Gastrocnemius medialis (tissue), 4 donors: Measurements from ENCODE around the gene FOXB1. TPM values are rescaled to one million over a fixed set of nuclear protein-coding genes. Genes with fewer than 3 reads are reported as not detected.

Source experiments
- ATAC-seq, 2 donors: fragments of 150-250 bp; one replicate each; pipeline ENCODE4 v1.9.1; 2016
- DNase-seq, 2 donors: peaks; one replicate each; pipeline ENCODE4 v3.0.0-alpha.2; 2019
- H3K27ac ChIP-seq, 4 donors: fragments of 200-600 bp; sonication (generic); 1 replicate in 1 of 4; 2 replicates in 3 of 4; pipeline ENCODE4 v1.5.1; 2016 to 2018; ENCODE audit warnings: mild to moderate bottlenecking in 2 of 4, moderate library complexity in 1 of 4
- H3K27me3 ChIP-seq, 3 donors: fragments of 200-600 bp; sonication (generic) in 2 of 3; 1 replicate in 1 of 3; 2 replicates in 2 of 3; pipeline versions ENCODE4 v1.5.1 to v1.6.0; 2016 to 2019; ENCODE audit warnings: mild to moderate bottlenecking in 1 of 3, moderate library complexity in 1 of 3
- H3K36me3 ChIP-seq, 2 donors: fragments of 200-600 bp; sonication (generic) in 1 of 2; one replicate each; pipeline ENCODE4 v1.5.1; 2017 to 2018
- H3K4me1 ChIP-seq, 2 donors: fragments of 200-600 bp; sonication (generic) in 1 of 2; one replicate each; pipeline ENCODE4 v1.5.1; 2016 to 2017; ENCODE audit warnings: mild to moderate bottlenecking in 2 of 2
- H3K4me3 ChIP-seq, 4 donors: fragments of 200-600 bp; sonication (generic) in 3 of 4; 1 replicate in 1 of 4; 2 replicates in 3 of 4; pipeline ENCODE4 v1.5.1; 2016 to 2019; ENCODE audit warnings: mild to moderate bottlenecking in 2 of 4
- H3K9me3 ChIP-seq, 3 donors: fragments of 200-600 bp; sonication (generic) in 2 of 3; 1 replicate in 1 of 3; 2 replicates in 2 of 3; pipeline ENCODE4 v1.5.1; 2016 to 2019
- CTCF ChIP-seq, 5 experiments: fragments of 450-650 bp in 3 of 5; fragments of 200-600 bp in 2 of 5; sonication (generic) in 2 of 5; IDR thresholded peaks in 4 of 5; conservative IDR thresholded peaks in 1 of 5; 1 replicate in 4 of 5; 2 replicates in 1 of 5; pipeline ENCODE4 v1.5.1; 2016 to 2019; ENCODE audit warnings: antibody characterized with exemption in 5 of 5, mild to moderate bottlenecking in 3 of 5, moderate library complexity in 3 of 5
- POLR2A ChIP-seq, 2 donors: fragments of 450-650 bp; IDR thresholded peaks; one replicate each; pipeline ENCODE4 v1.6.1; 2017; ENCODE audit warnings: antibody characterized with exemption in 2 of 2, mild to moderate bottlenecking in 2 of 2, moderate library complexity in 2 of 2
- in situ Hi-C, 4 donors: fragments of 200-750 bp; cut with MboI; loops; one replicate each; pipeline versions ENCODE4 v1.15.0 to v1.8.0; 2017; ENCODE audit warnings: low sequenced_read_pairs in 4 of 4
- intact Hi-C: fragments of 100-400 bp; cut with DNase I; formaldehyde crosslinking; loops from one replicate; pipeline ENCODE4 v1.15.1; 2023; ENCODE audit warnings: low total_unique reads
- total RNA-seq, 4 donors: library from RNA; depleted of rRNA; stranded (reverse); fragments of >200 nt; gene quantifications; one replicate each; pipeline versions ENCODE4 v1.1.0 to v1.2.3, GENCODE V29; 2016

Gene FOXB1
- total RNA-seq, 4 donors from 2014 or later = not detected

- Histone ChIP-seq H3K9me3 (no peaks in the 10 kb centered on the region), H3K27me3 (peaks cover 96 to 100% (median 100%) of the 10 kb centered on the region in 3 donors), H3K27ac (no peak overlapping the region), H3K4me1 (peaks cover 25 to 31% of the 10 kb centered on the region in 2 donors), H3K36me3 (no peaks in the 10 kb centered on the region), H3K4me3 (peak overlapping the region in 3 of 4 donors; percentile 18 to 65 (median 53))
- ATAC-seq = no peak
- TF ChIP-seq CTCF (IDR thresholded peaks at IDR 0.05 in 4 of 5, conservative IDR thresholded peaks at IDR 0.05 in 1 of 5) = no peak
- no peak for TF ChIP-seq POLR2A (IDR thresholded peaks at IDR 0.05)
- DNase-seq = no peak
- in situ Hi-C loops = no loop called here
- intact Hi-C loops = no loop called here
These were observed 685 bp upstream of the FOXB1 start for GRCh38 chr15:60003243-60004008.

- in situ Hi-C loops (no loop called here), intact Hi-C loops (no loop called here)
- H3K9me3 ChIP-seq = no peaks in the 10 kb centered on the region
- no peak for DNase-seq
- TF ChIP-seq CTCF (IDR thresholded peaks at IDR 0.05 in 4 of 5, conservative IDR thresholded peaks at IDR 0.05 in 1 of 5) = no peak
- TF ChIP-seq POLR2A (IDR thresholded peaks at IDR 0.05) = no peak
- no peak overlapping the region for H3K27ac ChIP-seq
- H3K27me3 ChIP-seq = peaks cover 96 to 100% (median 100%) of the 10 kb centered on the region in 3 donors
- H3K4me1 ChIP-seq = peaks cover 25 to 31% of the 10 kb centered on the region in 2 donors
- no peaks in the 10 kb centered on the region for H3K36me3 ChIP-seq
- no peak for ATAC-seq
- peak overlapping the region; percentile 32 to 65 (median 50) for H3K4me3 ChIP-seq
These were observed 788 bp downstream of the FOXB1 start for GRCh38 chr15:60004846-60005351.

GRCh38 chr15:60005352-60006202 lies 1.5 kb downstream of the FOXB1 start:
- Histone ChIP-seq H3K27ac (no peak overlapping the region), H3K9me3 (no peaks in the 10 kb centered on the region), H3K4me3 (peak overlapping the region; percentile 46 to 65 (median 51)), H3K27me3 (peaks cover 96 to 100% (median 100%) of the 10 kb centered on the region in 3 donors), H3K4me1 (peaks cover 25 to 31% of the 10 kb centered on the region in 2 donors), H3K36me3 (no peaks in the 10 kb centered on the region)
- in situ Hi-C loops = no loop called here
- ATAC-seq = no peak
- TF ChIP-seq CTCF (IDR thresholded peaks at IDR 0.05 in 4 of 5, conservative IDR thresholded peaks at IDR 0.05 in 1 of 5) (no peak), POLR2A (IDR thresholded peaks at IDR 0.05) (no peak)
- intact Hi-C loops = no loop called here
- no peak for DNase-seq

- Histone ChIP-seq H3K9me3 (no peaks in the 10 kb centered on the region), H3K27ac (no peak overlapping the region), H3K4me1 (peaks cover 25 to 31% of the 10 kb centered on the region in 2 donors), H3K4me3 (peak overlapping the region; percentile 46 to 65 (median 51)), H3K27me3 (peaks cover 96 to 100% (median 100%) of the 10 kb centered on the region in 3 donors), H3K36me3 (no peaks in the 10 kb centered on the region)
- DNase-seq (no peak), ATAC-seq (no peak)
- intact Hi-C loops = no loop called here
- in situ Hi-C loops = no loop called here
- TF ChIP-seq CTCF (IDR thresholded peaks at IDR 0.05 in 4 of 5, conservative IDR thresholded peaks at IDR 0.05 in 1 of 5) (no peak), POLR2A (IDR thresholded peaks at IDR 0.05) (no peak)
These were observed 2.2 kb downstream of the FOXB1 start for GRCh38 chr15:60006203-60006862.
